ENCODE results near the gene ADAMTSL4.
A peak's percentile ranks its signal among the peaks of the same experiment; 100 is the strongest.

Gene ADAMTSL4

GRCh38 chr1:150575518-150576366 is 26.5 kb downstream of the ADAMTSL4 start:
- no peak for DNase-seq (ENCODE audit: low spot score)
- in situ Hi-C loops (cut with MboI; ENCODE audit: low sequenced_read_pairs, unreplicated experiment) = no loop called here
- no peak for TF ChIP-seq CTCF (IDR thresholded peaks at IDR 0.05; ENCODE audit: borderline replicate concordance, control extremely low read depth, extremely low read depth, insufficient read depth, missing control alignments)

- TF ChIP-seq CTCF (IDR thresholded peaks at IDR 0.05; ENCODE audit: borderline replicate concordance, control extremely low read depth, extremely low read depth, insufficient read depth, missing control alignments) = no peak
- in situ Hi-C loops (cut with MboI; ENCODE audit: low sequenced_read_pairs, unreplicated experiment) = no loop called here
- DNase-seq (ENCODE audit: low spot score) = no peak
These were observed 27.1 kb downstream of the ADAMTSL4 start for GRCh38 chr1:150576367-150576711.

- no peak for TF ChIP-seq CTCF (IDR thresholded peaks at IDR 0.05; ENCODE audit: borderline replicate concordance, control extremely low read depth, extremely low read depth, insufficient read depth, missing control alignments)
- DNase-seq (ENCODE audit: low spot score) = no peak
- in situ Hi-C loops (cut with MboI; ENCODE audit: low sequenced_read_pairs, unreplicated experiment) = no loop called here
These were observed 27.8 kb downstream of the ADAMTSL4 start for GRCh38 chr1:150576794-150577556.

GRCh38 chr1:150577557-150578271 is 28.5 kb downstream of the ADAMTSL4 start:
- no peak for DNase-seq (ENCODE audit: low spot score)
- in situ Hi-C loops (cut with MboI; ENCODE audit: low sequenced_read_pairs, unreplicated experiment) = no loop called here
- no peak for TF ChIP-seq CTCF (IDR thresholded peaks at IDR 0.05; ENCODE audit: borderline replicate concordance, control extremely low read depth, extremely low read depth, insufficient read depth, missing control alignments)

- in situ Hi-C loops (cut with MboI; ENCODE audit: low sequenced_read_pairs, unreplicated experiment) = no loop called here
- peak; percentile 18 for DNase-seq (ENCODE audit: low spot score)
- TF ChIP-seq CTCF (IDR thresholded peaks at IDR 0.05; ENCODE audit: borderline replicate concordance, control extremely low read depth, extremely low read depth, insufficient read depth, missing control alignments) = no peak
These were observed 29.3 kb downstream of the ADAMTSL4 start for GRCh38 chr1:150578272-150579109.
